ENCODE data around the gene GCSAML.

Gene GCSAML

DNA sequence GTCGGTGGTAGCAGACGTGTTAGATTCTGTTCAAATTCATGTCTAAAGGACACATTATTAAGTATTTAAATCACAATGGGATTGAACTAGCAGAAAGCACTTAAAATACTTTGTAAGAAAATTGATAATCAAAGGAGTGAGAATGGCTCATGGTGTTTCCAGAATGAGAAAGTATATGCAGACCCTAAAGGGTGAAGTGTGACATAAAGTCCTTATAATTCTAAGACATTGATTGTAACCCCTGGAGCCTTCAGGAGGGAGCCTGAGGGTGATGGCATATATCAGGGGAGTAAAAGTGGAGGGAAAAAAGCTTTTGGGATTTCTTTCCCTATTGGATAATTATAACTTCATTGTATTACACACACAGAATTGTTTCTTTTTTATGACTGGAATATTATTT, 12.6 kb upstream of the GCSAML start, which contains the start of gene OR2C3:
TSS of gene OR2C3 (minus strand) at position 101 of the 400 bp plus-strand sequence. CDS start 3,929 bp downstream, outside the sequence.
- TF ChIP-seq TARDBP (IDR thresholded peaks at IDR 0.05) (no peak), SUZ12 (IDR thresholded peaks at IDR 0.05) (no peak), ARNT (IDR thresholded peaks at IDR 0.05) (no peak), HDGF (IDR thresholded peaks at IDR 0.05; ENCODE audit: borderline replicate concordance) (no peak), FOXK2 (IDR thresholded peaks at IDR 0.05) (no peak), NFRKB (IDR thresholded peaks at IDR 0.05) (no peak)
- TF ChIP-seq, protein P1, sequence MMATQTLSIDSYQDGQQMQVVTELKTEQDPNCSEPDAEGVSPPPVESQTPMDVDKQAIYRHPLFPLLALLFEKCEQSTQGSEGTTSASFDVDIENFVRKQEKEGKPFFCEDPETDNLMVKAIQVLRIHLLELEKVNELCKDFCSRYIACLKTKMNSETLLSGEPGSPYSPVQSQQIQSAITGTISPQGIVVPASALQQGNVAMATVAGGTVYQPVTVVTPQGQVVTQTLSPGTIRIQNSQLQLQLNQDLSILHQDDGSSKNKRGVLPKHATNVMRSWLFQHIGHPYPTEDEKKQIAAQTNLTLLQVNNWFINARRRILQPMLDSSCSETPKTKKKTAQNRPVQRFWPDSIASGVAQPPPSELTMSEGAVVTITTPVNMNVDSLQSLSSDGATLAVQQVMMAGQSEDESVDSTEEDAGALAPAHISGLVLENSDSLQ (IDR thresholded peaks at IDR 0.05), result no peak
- no peak for DNase-seq (ENCODE audit: extremely low spot score)
- CTCF ChIA-PET, result no interaction called here
- POLR2A ChIA-PET, result no interaction called here

DNA sequence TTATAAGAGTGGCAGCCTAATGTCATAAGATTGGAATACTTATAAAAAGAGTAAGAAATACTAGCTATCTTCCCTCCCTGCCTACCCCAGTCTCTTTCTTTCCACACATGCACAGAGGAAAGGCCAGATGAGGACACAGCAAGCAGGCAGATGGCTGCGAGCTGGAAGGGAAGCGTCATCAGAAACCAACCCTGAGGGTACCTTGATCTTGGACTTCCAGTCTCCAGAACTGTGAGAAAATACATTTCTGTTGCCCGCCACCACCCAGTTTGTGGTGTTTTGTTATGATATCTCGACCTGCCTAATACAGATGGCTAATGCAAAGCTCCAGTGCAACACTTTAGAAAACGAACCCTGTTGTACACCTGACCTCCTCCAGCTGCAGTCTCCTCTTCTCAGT, 10.4 kb upstream of the GCSAML start:
- TF ChIP-seq CTBP1 (IDR thresholded peaks at IDR 0.05; ENCODE audit: borderline replicate concordance), result no peak
- TF ChIP-seq ARNT (IDR thresholded peaks at IDR 0.05), result no peak
- TF ChIP-seq BHLHE40 (IDR thresholded peaks at IDR 0.05; ENCODE audit: borderline replicate concordance), result no peak
- no peak for DNase-seq (ENCODE audit: extremely low spot score)
- ChIA-PET POLR2A (no interaction called here), CTCF (no interaction called here)

DNA sequence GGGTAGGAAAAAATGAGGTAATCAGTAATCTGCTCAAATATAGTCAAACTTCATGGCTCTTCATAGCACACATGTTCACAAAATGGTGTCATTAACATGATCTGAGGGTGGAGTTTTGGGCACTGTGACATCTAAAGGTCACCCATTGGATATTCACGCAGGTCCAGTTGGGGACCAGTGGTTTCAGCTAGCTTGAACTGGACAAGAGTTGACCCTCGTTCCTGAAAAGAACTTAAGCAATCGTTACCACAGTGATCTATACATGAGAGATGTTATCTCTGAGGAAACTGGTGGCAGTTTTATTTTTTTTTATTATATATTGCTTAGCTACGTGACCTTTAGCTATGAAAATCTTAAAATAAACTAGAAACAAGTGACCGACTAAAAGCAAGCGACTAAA, 9.7 kb upstream of the GCSAML start:
- POLR2A ChIA-PET, result no interaction called here
- TF ChIP-seq L3MBTL2 (conservative IDR thresholded peaks at IDR 0.05) (no peak), NFRKB (IDR thresholded peaks at IDR 0.05) (no peak), SUZ12 (IDR thresholded peaks at IDR 0.05) (no peak), FOXA1 (IDR thresholded peaks at IDR 0.05) (no peak), FOXM1 (IDR thresholded peaks at IDR 0.05; ENCODE audit: borderline replicate concordance) (no peak), CTBP1 (IDR thresholded peaks at IDR 0.05; ENCODE audit: borderline replicate concordance) (no peak), TARDBP (IDR thresholded peaks at IDR 0.05) (no peak), BHLHE40 (IDR thresholded peaks at IDR 0.05; ENCODE audit: borderline replicate concordance) (no peak), LEF1 (IDR thresholded peaks at IDR 0.05; ENCODE audit: borderline replicate concordance) (no peak), ELF4 (IDR thresholded peaks at IDR 0.05) (no peak), ZNF384 (IDR thresholded peaks at IDR 0.05) (no peak), HDGF (IDR thresholded peaks at IDR 0.05; ENCODE audit: borderline replicate concordance) (no peak)
- TF ChIP-seq, protein P1 (IDR thresholded peaks at IDR 0.05), result no peak
- no peak for DNase-seq (ENCODE audit: extremely low spot score)
- CTCF ChIA-PET, result no interaction called here

DNA sequence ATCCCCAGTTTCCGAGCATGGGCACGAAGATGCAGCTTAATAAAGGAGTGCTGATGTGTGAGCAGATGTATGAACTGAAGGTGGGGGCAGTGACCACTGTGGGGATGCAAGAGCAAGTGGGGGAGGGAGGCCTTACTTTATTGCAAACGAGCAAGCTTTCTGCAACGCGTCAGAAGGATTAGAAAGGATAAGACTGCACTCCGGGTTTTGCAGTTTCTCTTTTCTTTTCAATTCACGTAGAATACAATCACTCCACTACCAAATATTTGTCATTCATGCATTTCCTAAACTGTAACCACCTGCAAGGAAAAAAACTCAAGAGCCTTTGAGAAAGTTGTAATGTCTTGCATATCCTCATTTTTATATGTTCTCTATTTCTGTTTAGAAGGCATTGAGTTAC, 8.4 kb upstream of the GCSAML start:
- DNase-seq (ENCODE audit: extremely low spot score), result no peak
- TF ChIP-seq, protein P1 (IDR thresholded peaks at IDR 0.05), result no peak
- TF ChIP-seq L3MBTL2 (conservative IDR thresholded peaks at IDR 0.05) (no peak), HDGF (IDR thresholded peaks at IDR 0.05; ENCODE audit: borderline replicate concordance) (no peak)
- POLR2A ChIA-PET, result no interaction called here
- CTCF ChIA-PET, result no interaction called here

DNA sequence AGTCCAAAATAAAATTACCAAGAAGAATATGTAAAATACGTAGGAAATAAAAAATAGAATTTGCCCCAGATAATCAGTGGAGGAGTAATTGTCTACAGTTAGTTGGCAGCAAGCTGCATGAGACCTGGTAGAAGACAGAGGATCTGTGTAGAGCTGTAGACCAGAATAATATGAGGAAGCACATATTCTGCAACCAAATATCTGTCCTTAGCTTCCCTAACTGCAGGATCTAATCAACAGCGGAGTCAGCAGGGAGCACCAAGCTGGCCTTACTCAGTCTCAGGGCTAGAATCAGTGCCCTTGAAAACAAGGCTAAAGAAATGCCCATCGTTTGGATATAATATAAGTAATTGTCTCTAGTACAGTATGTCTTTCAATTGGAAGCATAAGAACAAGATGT, 6.1 kb upstream of the GCSAML start:
- no peak for DNase-seq (ENCODE audit: extremely low spot score)
- ChIA-PET CTCF (no interaction called here), POLR2A (no interaction called here)
- no peak for TF ChIP-seq HDGF (IDR thresholded peaks at IDR 0.05; ENCODE audit: borderline replicate concordance)
- TF ChIP-seq NFRKB (IDR thresholded peaks at IDR 0.05), result no peak
- no peak for TF ChIP-seq SUZ12 (IDR thresholded peaks at IDR 0.05)
- TF ChIP-seq, protein P1 (IDR thresholded peaks at IDR 0.05), result no peak
- TF ChIP-seq SP1 (IDR thresholded peaks at IDR 0.05), result no peak
- TF ChIP-seq LEF1 (IDR thresholded peaks at IDR 0.05; ENCODE audit: borderline replicate concordance), result no peak
- no peak for TF ChIP-seq FOXA1 (IDR thresholded peaks at IDR 0.05)
- TF ChIP-seq TARDBP (IDR thresholded peaks at IDR 0.05), result no peak
- TF ChIP-seq ZNF384 (IDR thresholded peaks at IDR 0.05), result no peak
- no peak for TF ChIP-seq BHLHE40 (IDR thresholded peaks at IDR 0.05; ENCODE audit: borderline replicate concordance)
- no peak for TF ChIP-seq CTBP1 (IDR thresholded peaks at IDR 0.05; ENCODE audit: borderline replicate concordance)
- TF ChIP-seq FOXM1 (IDR thresholded peaks at IDR 0.05; ENCODE audit: borderline replicate concordance), result no peak
- TF ChIP-seq ARNT (IDR thresholded peaks at IDR 0.05), result no peak
- TF ChIP-seq ELF4 (IDR thresholded peaks at IDR 0.05), result no peak
- TF ChIP-seq L3MBTL2 (conservative IDR thresholded peaks at IDR 0.05), result no peak

DNA sequence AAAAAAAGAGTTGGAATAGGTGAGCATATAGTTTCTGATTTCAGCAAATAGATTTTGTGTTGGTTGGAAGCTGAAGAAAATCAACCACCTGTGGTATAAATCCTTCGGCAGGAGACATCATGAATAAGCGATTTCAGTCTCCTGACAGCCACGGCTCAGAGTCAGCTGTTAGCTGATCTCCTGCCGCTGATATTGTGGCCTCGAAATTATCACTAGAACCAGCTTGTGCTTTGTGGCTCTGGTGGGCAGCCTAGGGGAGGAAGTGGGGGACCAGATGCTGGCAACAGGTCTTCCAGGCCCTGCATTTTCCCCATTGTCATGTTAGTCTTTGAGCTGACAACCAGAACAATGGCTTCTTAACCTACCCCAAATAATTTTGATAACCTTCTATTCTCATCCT, 842 bp upstream of the GCSAML start:
- CTCF ChIA-PET, result no interaction called here
- no peak for TF ChIP-seq ARNT (IDR thresholded peaks at IDR 0.05)
- TF ChIP-seq HDGF (IDR thresholded peaks at IDR 0.05; ENCODE audit: borderline replicate concordance), result no peak
- DNase-seq (ENCODE audit: extremely low spot score), result no peak
- POLR2A ChIA-PET, result no interaction called here

DNA sequence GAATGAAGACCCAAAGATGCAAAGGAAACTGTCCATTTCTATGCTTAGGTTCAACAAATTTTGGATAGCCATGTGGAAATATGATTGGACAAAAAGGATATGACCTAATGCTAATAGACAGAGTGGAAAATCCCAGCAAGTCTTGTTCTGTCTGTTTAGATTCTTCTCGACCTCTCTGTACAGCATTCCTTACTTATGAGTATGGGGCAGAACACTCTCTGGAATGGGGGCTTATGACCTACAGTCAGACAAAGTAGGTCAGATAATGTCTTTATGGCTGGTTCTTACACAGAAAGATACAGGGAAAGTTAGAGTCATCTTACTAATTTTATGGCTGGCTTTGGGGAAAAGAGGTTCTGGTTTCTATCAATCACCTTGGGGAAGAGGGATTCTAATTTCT, 2.8 kb downstream of the GCSAML start:
- TF ChIP-seq ARNT (IDR thresholded peaks at IDR 0.05) (no peak), SUZ12 (IDR thresholded peaks at IDR 0.05) (no peak), LEF1 (IDR thresholded peaks at IDR 0.05; ENCODE audit: borderline replicate concordance) (no peak), FOXK2 (IDR thresholded peaks at IDR 0.05) (no peak), ELF4 (IDR thresholded peaks at IDR 0.05) (no peak), BHLHE40 (IDR thresholded peaks at IDR 0.05; ENCODE audit: borderline replicate concordance) (no peak), FOXA1 (IDR thresholded peaks at IDR 0.05) (no peak), HDGF (IDR thresholded peaks at IDR 0.05; ENCODE audit: borderline replicate concordance) (no peak), NFRKB (IDR thresholded peaks at IDR 0.05) (no peak), TARDBP (IDR thresholded peaks at IDR 0.05) (no peak), FOXM1 (IDR thresholded peaks at IDR 0.05; ENCODE audit: borderline replicate concordance) (no peak), L3MBTL2 (conservative IDR thresholded peaks at IDR 0.05) (no peak), SP1 (IDR thresholded peaks at IDR 0.05) (no peak), CTBP1 (IDR thresholded peaks at IDR 0.05; ENCODE audit: borderline replicate concordance) (no peak)
- TF ChIP-seq, protein P1 (IDR thresholded peaks at IDR 0.05), result no peak
- POLR2A ChIA-PET, result no interaction called here
- no peak for DNase-seq (ENCODE audit: extremely low spot score)
- CTCF ChIA-PET, result no interaction called here

Data from HEK293T (cell line).